ENCODE results near the gene HAX1. TPM values are rescaled to one million over a fixed set of nuclear protein-coding genes. Genes with fewer than 3 reads are reported as not detected.

HAX1 gene
- polyA plus RNA-seq, 1 donor from 2014 or later, result 126 TPM

DNA sequence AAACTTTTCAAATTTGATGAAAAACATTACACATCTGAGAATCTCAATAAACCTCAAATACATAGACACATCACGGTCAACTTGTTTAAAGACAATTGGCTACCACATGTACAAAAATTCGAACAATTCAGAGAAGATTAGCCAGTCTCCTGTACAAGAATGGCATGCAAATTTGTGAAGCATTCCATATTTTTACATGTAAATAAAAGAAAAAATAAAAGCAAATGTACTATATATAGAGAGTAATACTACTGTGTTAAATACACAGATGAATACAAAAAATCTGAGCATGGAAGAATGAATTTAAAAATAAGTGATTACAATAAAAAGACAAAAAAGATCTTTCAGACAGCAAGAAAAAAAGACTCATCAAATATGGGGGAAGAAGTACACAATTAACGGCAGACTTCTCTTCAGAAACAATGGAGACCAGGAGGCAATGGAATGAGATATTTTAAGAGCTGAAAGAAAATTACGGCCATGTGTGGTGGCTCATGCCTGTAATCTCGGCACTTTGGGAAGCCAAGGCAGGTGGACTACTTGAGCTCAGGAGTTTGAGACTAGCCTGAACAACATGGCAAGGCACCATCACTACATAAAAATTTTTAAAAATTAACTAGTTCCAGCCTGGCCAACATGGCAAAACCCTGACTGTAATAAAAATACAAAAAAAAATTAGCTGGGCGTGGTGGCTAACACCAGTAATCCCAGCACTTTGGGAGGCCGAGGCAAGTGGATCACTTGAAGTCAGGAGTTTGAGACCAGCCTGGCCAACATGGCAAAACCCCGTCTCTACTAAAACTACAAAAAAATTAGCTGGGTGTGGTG is 23.2 kb downstream of the HAX1 start:
- Histone ChIP-seq H3K36me3 (ENCODE audit: insufficient read depth, low read length) (no peaks in the 10 kb centered on the region), H3K9me3 (ENCODE audit: low read length) (peaks cover 3% of the 10 kb centered on the region)
- TF ChIP-seq EZH2 (IDR thresholded peaks at IDR 0.05; ENCODE audit: borderline replicate concordance, insufficient read depth, low read length, poor library complexity, severe bottlenecking), result no peak
- no peak for TF ChIP-seq POLR2AphosphoS5 (IDR thresholded peaks at IDR 0.05)
- TF ChIP-seq EP300 (conservative IDR thresholded peaks at IDR 0.05; ENCODE audit: poor library complexity, severe bottlenecking), result no peak
- no peak for TF ChIP-seq TAF1 (IDR thresholded peaks at IDR 0.05; ENCODE audit: low read depth)

DNA sequence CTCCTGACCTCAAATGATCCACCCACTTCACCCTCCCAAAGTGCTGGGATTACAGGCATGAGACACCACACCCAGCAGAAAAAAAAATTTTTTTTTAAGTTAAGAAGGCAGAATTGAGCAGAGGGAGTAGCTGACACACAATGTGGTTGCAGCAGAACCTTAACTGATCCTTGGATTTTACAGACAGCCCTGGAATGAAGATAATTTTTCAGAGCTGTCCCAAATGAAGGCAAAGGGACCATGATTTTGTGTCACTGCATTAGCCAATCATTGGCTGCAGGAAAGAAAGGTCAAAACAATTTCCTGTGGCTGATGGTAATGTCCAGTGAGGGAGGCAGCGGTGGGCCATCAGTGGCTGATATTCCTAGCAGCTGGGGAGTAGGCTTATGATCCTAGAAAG is 29.2 kb downstream of the HAX1 start:
- H3K79me2 ChIP-seq (replicated peaks; ENCODE audit: insufficient read depth, low read length), result no peaks in the 10 kb centered on the region
- no peaks in the 10 kb centered on the region for H3K27me3 ChIP-seq (ENCODE audit: insufficient read depth, low read depth, low read length)
- H4K20me1 ChIP-seq (ENCODE audit: insufficient read depth), result no peaks in the 10 kb centered on the region
- no peak overlapping the region for H3K27ac ChIP-seq (ENCODE audit: low read length)
- no peak overlapping the region for H3K4me2 ChIP-seq (ENCODE audit: low read length)
- H3K36me3 ChIP-seq (ENCODE audit: insufficient read depth, low read length), result no peaks in the 10 kb centered on the region
- H3K9ac ChIP-seq (ENCODE audit: low read length), result no peak overlapping the region
- H3F3A ChIP-seq (ENCODE audit: insufficient read depth, low read length, poor library complexity, severe bottlenecking), result no peaks in the 10 kb centered on the region
- peaks cover 3% of the 10 kb centered on the region for H3K9me3 ChIP-seq (ENCODE audit: low read length)
- no peak overlapping the region for H3K4me3 ChIP-seq (ENCODE audit: low read length)
- H2AFZ ChIP-seq (ENCODE audit: low read depth, low read length), result no peak overlapping the region
- no peaks in the 10 kb centered on the region for H3K9me2 ChIP-seq (ENCODE audit: insufficient read depth, low read length)
- TF ChIP-seq EZH2 (IDR thresholded peaks at IDR 0.05; ENCODE audit: borderline replicate concordance, insufficient read depth, low read length, poor library complexity, severe bottlenecking) (no peak), SMC3 (conservative IDR thresholded peaks at IDR 0.05; ENCODE audit: poor library complexity) (no peak), CTCF (IDR thresholded peaks at IDR 0.05; ENCODE audit: poor library complexity, severe bottlenecking) (no peak), RAD21 (conservative IDR thresholded peaks at IDR 0.05) (no peak), POLR2AphosphoS5 (IDR thresholded peaks at IDR 0.05) (no peak), MXI1 (conservative IDR thresholded peaks at IDR 0.05; ENCODE audit: poor library complexity, severe bottlenecking) (no peak), TAF1 (IDR thresholded peaks at IDR 0.05; ENCODE audit: low read depth) (no peak), EP300 (conservative IDR thresholded peaks at IDR 0.05; ENCODE audit: poor library complexity, severe bottlenecking) (no peak)
- TF ChIP-seq, protein P1, sequence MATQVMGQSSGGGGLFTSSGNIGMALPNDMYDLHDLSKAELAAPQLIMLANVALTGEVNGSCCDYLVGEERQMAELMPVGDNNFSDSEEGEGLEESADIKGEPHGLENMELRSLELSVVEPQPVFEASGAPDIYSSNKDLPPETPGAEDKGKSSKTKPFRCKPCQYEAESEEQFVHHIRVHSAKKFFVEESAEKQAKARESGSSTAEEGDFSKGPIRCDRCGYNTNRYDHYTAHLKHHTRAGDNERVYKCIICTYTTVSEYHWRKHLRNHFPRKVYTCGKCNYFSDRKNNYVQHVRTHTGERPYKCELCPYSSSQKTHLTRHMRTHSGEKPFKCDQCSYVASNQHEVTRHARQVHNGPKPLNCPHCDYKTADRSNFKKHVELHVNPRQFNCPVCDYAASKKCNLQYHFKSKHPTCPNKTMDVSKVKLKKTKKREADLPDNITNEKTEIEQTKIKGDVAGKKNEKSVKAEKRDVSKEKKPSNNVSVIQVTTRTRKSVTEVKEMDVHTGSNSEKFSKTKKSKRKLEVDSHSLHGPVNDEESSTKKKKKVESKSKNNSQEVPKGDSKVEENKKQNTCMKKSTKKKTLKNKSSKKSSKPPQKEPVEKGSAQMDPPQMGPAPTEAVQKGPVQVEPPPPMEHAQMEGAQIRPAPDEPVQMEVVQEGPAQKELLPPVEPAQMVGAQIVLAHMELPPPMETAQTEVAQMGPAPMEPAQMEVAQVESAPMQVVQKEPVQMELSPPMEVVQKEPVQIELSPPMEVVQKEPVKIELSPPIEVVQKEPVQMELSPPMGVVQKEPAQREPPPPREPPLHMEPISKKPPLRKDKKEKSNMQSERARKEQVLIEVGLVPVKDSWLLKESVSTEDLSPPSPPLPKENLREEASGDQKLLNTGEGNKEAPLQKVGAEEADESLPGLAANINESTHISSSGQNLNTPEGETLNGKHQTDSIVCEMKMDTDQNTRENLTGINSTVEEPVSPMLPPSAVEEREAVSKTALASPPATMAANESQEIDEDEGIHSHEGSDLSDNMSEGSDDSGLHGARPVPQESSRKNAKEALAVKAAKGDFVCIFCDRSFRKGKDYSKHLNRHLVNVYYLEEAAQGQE (IDR thresholded peaks at IDR 0.05; ENCODE audit: borderline replicate concordance), result no peak

More for the DNA sequence above, 23.2 kb downstream of the HAX1 start:
- Histone ChIP-seq H3K9ac (ENCODE audit: low read length) (no peak overlapping the region), H2AFZ (ENCODE audit: low read depth, low read length) (no peak overlapping the region), H3K4me3 (ENCODE audit: low read length) (no peak overlapping the region), H3F3A (ENCODE audit: insufficient read depth, low read length, poor library complexity, severe bottlenecking) (no peaks in the 10 kb centered on the region), H3K4me2 (ENCODE audit: low read length) (no peak overlapping the region), H3K79me2 (replicated peaks; ENCODE audit: insufficient read depth, low read length) (no peaks in the 10 kb centered on the region), H3K27ac (ENCODE audit: low read length) (no peak overlapping the region), H3K27me3 (ENCODE audit: insufficient read depth, low read depth, low read length) (no peaks in the 10 kb centered on the region), H4K20me1 (ENCODE audit: insufficient read depth) (no peaks in the 10 kb centered on the region), H3K9me2 (ENCODE audit: insufficient read depth, low read length) (no peaks in the 10 kb centered on the region)
